Immature natural killer cell (primary cell): Measurements from ENCODE around the gene FXYD5. TPM values are rescaled to one million over a fixed set of nuclear protein-coding genes. Genes with fewer than 3 reads are reported as not detected.

ENCODE experiments used
- DNase-seq, 3 donors: peaks; one replicate each; pipeline ENCODE4 v3.0.0; 2022; ENCODE audit warnings: mixed read lengths in 1 of 3
- H3K27ac Mint-ChIP-seq, 6 donors: one replicate each; pipeline ENCODE4 v1.8.0; 2020; ENCODE audit warnings: mixed read lengths in 6 of 6, mild to moderate bottlenecking in 5 of 6, inconsistent platforms in 4 of 6, moderate library complexity in 3 of 6
- H3K27me3 Mint-ChIP-seq, 3 donors: one replicate each; pipeline ENCODE4 v1.8.0; 2020 to 2021; ENCODE audit warnings: low read depth in 3 of 3, mild to moderate bottlenecking in 3 of 3, mixed read lengths in 3 of 3, moderate library complexity in 3 of 3, inconsistent platforms in 1 of 3
- H3K36me3 Mint-ChIP-seq, 3 donors: one replicate each; pipeline ENCODE4 v1.8.0; 2020; ENCODE audit warnings: mixed read lengths in 3 of 3, inconsistent platforms in 2 of 3, mild to moderate bottlenecking in 2 of 3
- H3K4me1 Mint-ChIP-seq, 2 donors: one replicate each; pipeline ENCODE4 v1.8.0; 2020; ENCODE audit warnings: inconsistent platforms in 2 of 2, mild to moderate bottlenecking in 2 of 2, mixed read lengths in 2 of 2, moderate library complexity in 1 of 2
- H3K4me3 Mint-ChIP-seq, 5 donors: one replicate each; pipeline ENCODE4 v1.8.0; 2020; ENCODE audit warnings: mild to moderate bottlenecking in 5 of 5, mixed read lengths in 5 of 5, inconsistent platforms in 3 of 5, moderate library complexity in 3 of 5
- H3K9me3 Mint-ChIP-seq, 6 donors: one replicate each; pipeline ENCODE4 v1.8.0; 2020; ENCODE audit warnings: mild to moderate bottlenecking in 6 of 6, mixed read lengths in 6 of 6, inconsistent platforms in 4 of 6, moderate library complexity in 3 of 6
- polyA plus RNA-seq, 3 donors: library from polyadenylated mRNA; unstranded; fragments of 300-500 nt; fragmentation: Illumina TruSeq; gene quantifications; one replicate each; pipeline ENCODE4 v1.2.3, GENCODE V29; 2021

Gene FXYD5
- polyA plus RNA-seq, 3 donors from 2014 or later = 262 to 427 (median 346) TPM

DNA sequence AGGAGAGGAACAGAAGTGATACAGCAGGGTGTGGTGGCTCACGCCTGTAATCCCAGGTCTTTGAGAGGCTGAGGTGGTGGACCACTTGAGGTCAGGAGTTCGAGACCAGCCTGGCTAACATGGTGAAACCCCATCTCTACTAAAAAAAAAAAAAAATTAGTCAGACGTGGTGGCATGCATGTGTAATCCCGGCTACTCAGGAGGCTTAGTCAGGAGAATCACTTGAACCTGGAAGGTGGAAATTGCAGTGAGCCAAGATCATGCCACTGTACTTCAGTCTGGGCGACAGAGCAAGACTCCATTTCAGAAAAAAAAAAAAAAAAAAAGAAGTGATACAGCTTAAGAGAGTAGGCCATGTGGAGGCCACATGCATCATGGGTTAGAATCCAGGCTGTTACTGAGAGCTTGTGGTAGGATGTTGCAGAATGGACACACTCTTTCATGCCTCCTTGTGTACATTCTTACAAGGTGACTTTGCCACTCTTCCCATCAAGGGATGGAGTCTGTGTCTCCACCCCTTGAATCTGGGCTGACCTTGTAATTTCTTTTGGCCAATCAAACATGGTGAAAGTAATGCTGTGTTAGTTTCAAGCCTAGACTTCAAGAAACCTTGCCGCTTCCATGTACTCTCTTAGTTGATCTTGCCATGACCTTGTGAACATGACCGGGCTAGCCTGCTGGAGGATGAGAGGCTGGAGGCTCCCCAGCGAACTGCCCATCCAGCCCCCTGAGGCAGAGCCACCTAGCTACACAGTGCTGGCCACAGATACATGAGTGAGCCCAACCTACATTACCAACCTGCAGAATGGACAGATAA lies 61.7 kb downstream of the FXYD5 start:
- DNase-seq = no peak
- H3K36me3 Mint-ChIP-seq = no peaks in the 10 kb centered on the region
- H3K4me3 Mint-ChIP-seq = no peak overlapping the region
- H3K27ac Mint-ChIP-seq = peak overlapping the region; percentile 36 to 100 (median 99)
- H3K27me3 Mint-ChIP-seq = peaks cover 13 to 23% (median 18%) of the 10 kb centered on the region in 3 donors
- H3K4me1 Mint-ChIP-seq = peaks cover 48 to 55% of the 10 kb centered on the region in 2 donors
- no peaks in the 10 kb centered on the region for H3K9me3 Mint-ChIP-seq

- Mint-ChIP-seq H3K4me1 (peaks cover 41 to 47% of the 10 kb centered on the region in 2 donors), H3K27me3 (peaks cover 7 to 15% (median 15%) of the 10 kb centered on the region in 3 donors), H3K9me3 (no peaks in the 10 kb centered on the region), H3K36me3 (no peaks in the 10 kb centered on the region), H3K4me3 (no peak overlapping the region), H3K27ac (peak overlapping the region in 5 of 6 donors; percentile 70 to 100 (median 97))
- peak; percentile 49 to 54 (median 51) for DNase-seq
Observed at GRCh38 chr19:35216833-35217648, 62.5 kb downstream of the FXYD5 start.

DNA sequence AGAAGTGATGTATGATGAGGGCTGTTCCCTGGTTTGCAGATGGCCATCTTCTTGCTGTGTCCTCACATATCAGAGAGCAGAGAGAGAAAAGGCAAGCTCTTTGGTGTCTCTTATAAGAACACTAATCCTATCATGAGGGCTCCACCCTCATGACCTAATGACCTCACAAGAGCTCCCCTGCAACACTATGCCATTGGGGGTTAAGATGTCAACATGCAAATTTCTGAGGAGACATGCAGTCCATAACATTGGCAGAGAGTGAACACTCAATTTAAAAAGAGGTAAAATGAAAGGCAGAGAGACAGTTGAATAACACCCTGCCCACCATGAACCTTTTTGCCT lies 63.1 kb downstream of the FXYD5 start:
- no peak overlapping the region for H3K4me3 Mint-ChIP-seq

DNA sequence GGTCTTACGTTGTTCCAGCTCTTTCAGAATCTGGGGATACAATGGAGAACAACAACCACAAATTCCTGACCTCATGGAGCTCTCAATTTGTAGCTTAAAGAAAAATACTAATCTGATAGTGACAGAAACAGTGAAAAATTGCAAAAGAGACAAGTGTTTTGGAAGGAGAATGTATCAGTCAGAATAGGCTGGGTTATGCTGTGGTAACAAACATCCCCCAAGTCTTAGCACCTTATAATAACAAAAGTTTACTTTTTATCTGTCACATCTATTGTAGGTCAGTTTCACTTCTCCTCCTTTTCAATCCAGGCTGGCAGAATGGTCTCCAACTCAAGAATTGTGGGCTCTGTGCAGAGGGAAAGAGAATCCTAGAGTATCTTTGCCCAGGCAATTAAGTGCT lies 64.5 kb downstream of the FXYD5 start:
- H3K27ac Mint-ChIP-seq = peak overlapping the region in 1 of 6 donors; percentile 59

More for the DNA sequence above, 63.1 kb downstream of the FXYD5 start:
- Mint-ChIP-seq H3K9me3 (no peaks in the 10 kb centered on the region), H3K4me1 (peaks cover 35 to 41% of the 10 kb centered on the region in 2 donors), H3K27ac (peak overlapping the region in 2 of 6 donors; percentile 53 to 99), H3K36me3 (no peaks in the 10 kb centered on the region), H3K27me3 (peaks cover 2 to 11% (median 10%) of the 10 kb centered on the region in 3 donors)
- no peak for DNase-seq

More for the DNA sequence above, 64.5 kb downstream of the FXYD5 start:
- Mint-ChIP-seq H3K27me3 (peaks cover 2 to 8% (median 2%) of the 10 kb centered on the region in 3 donors), H3K36me3 (no peaks in the 10 kb centered on the region), H3K4me1 (peaks cover 24 to 28% of the 10 kb centered on the region in 2 donors), H3K4me3 (no peak overlapping the region), H3K9me3 (no peaks in the 10 kb centered on the region)
- DNase-seq = no peak

Other genes with a start within 250 kb of the FXYD5 start
- 1 to 10 TPM; 3.7 to 6.2 (median 4.7) TPM for gene ZNF30, start 227.8 kb upstream of the FXYD5 start, polyA plus RNA-seq
- gene ZNF792, start 190.5 kb upstream of the FXYD5 start, polyA plus RNA-seq = 10 to 100 TPM in 2 of 3 donors, 1 to 10 TPM in 1; 8.4 to 17.2 (median 10.6) TPM
- 10 to 100 TPM in 1 of 3 donors, 1 to 10 TPM in 2; 6.7 to 19.1 (median 7.8) TPM for gene GRAMD1A, start 154.4 kb upstream of the FXYD5 start, polyA plus RNA-seq
- gene SCN1B, start 124.3 kb upstream of the FXYD5 start, polyA plus RNA-seq = under 1 TPM; 0.27 to 0.83 (median 0.58) TPM
- gene HPN, start 113.0 kb upstream of the FXYD5 start, polyA plus RNA-seq = not detected
- not detected for gene FXYD3, start 38.9 kb upstream of the FXYD5 start, polyA plus RNA-seq
- gene LGI4, start 19.7 kb upstream of the FXYD5 start, polyA plus RNA-seq = not detected
- under 1 TPM in 2 of 3 donors, not detected in 1; 0.53 to 0.83 TPM for gene FXYD1, start 15.9 kb upstream of the FXYD5 start, polyA plus RNA-seq
- 1 to 10 TPM; 2.1 to 4.1 (median 2.5) TPM for gene FXYD7, start 11.5 kb upstream of the FXYD5 start, polyA plus RNA-seq
- gene FAM187B, start 74.0 kb downstream of the FXYD5 start, polyA plus RNA-seq = not detected
- 10 to 100 TPM in 2 of 3 donors, 1 to 10 TPM in 1; 5.3 to 14.2 (median 11.8) TPM for gene LSR, start 94.3 kb downstream of the FXYD5 start, polyA plus RNA-seq
- 10 to 100 TPM in 1 of 3 donors, 1 to 10 TPM in 1, under 1 TPM in 1; 0.29 to 10.4 (median 7.6) TPM for gene USF2, start 114.2 kb downstream of the FXYD5 start, polyA plus RNA-seq
- gene HAMP, start 127.8 kb downstream of the FXYD5 start, polyA plus RNA-seq = 1 to 10 TPM in 1 of 3 donors, not detected in 2; 1.1 TPM
- gene MAG, start 137.4 kb downstream of the FXYD5 start, polyA plus RNA-seq = not detected
- 1 to 10 TPM in 1 of 3 donors, under 1 TPM in 1, not detected in 1; 0.93 to 2.2 TPM for gene CD22, start 174.5 kb downstream of the FXYD5 start, polyA plus RNA-seq
- not detected for gene FFAR1, start 193.2 kb downstream of the FXYD5 start, polyA plus RNA-seq
- gene FFAR3, start 203.7 kb downstream of the FXYD5 start, polyA plus RNA-seq = not detected
- not detected for gene GPR42, start 216.3 kb downstream of the FXYD5 start, polyA plus RNA-seq